Measurements from ENCODE around the gene STX12. TPM values are rescaled to one million over a fixed set of nuclear protein-coding genes. Genes with fewer than 3 reads are reported as not detected.
A peak's percentile ranks its signal among the peaks of the same experiment; 100 is the strongest.

STX12 gene
- total RNA-seq, 6 donors from 2014 or later = 47.1 to 107 (median 88.2) TPM

DNA sequence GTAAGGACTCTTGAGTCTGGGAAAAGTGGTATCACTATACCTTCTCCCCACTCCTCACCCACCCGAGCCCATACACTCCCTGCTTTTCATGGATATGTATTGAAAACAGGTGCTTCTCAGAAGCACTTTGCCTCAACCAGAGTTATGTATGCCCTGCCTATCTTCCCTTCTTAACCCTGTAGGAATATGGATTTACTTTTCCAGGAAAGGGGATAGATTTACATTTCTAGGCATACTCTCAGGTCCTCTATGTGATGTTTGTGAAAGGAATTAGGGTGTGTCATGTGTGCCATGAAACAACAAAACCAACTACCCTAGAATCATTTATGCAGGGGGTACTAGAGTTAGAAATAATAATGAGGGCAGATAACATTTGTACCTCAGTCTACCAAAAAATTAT, 11.0 kb upstream of the STX12 start:
- TF ChIP-seq EP300 (IDR thresholded peaks at IDR 0.05) (no peak), POLR2AphosphoS5 (IDR thresholded peaks at IDR 0.05) (no peak), POLR2A (IDR thresholded peaks at IDR 0.05) (no peak)
- TF ChIP-seq, protein P1, sequence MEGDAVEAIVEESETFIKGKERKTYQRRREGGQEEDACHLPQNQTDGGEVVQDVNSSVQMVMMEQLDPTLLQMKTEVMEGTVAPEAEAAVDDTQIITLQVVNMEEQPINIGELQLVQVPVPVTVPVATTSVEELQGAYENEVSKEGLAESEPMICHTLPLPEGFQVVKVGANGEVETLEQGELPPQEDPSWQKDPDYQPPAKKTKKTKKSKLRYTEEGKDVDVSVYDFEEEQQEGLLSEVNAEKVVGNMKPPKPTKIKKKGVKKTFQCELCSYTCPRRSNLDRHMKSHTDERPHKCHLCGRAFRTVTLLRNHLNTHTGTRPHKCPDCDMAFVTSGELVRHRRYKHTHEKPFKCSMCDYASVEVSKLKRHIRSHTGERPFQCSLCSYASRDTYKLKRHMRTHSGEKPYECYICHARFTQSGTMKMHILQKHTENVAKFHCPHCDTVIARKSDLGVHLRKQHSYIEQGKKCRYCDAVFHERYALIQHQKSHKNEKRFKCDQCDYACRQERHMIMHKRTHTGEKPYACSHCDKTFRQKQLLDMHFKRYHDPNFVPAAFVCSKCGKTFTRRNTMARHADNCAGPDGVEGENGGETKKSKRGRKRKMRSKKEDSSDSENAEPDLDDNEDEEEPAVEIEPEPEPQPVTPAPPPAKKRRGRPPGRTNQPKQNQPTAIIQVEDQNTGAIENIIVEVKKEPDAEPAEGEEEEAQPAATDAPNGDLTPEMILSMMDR (IDR thresholded peaks at IDR 0.05) = no peak

DNA sequence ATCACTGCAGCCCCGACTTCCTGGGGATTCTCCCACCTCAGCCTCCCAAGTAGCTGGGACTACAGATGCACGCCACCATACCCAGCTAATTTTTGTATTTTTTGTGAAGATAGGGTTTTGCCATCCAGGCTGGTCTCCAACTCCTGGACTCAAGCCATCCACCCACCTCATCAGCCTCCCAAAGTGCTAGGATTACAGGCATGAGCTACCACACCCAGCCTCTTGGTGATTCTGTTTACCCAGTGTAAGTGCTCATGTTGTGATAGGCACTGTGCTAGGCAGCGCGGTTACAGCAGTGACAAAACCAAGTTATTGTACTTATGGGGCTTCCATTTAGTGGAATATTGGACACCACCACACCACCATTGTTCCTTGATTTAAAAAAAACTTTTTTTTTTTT, 9.7 kb upstream of the STX12 start:
- H3K27ac ChIP-seq = no peak overlapping the region
- ATAC-seq (ENCODE audit: low FRiP score in 2 of 2) = no peak
- DNase-seq = no peak
- H3K9me3 ChIP-seq = no peaks in the 10 kb centered on the region
- TF ChIP-seq POLR2AphosphoS5 (IDR thresholded peaks at IDR 0.05) = no peak
- TF ChIP-seq EP300 (IDR thresholded peaks at IDR 0.05) = no peak
- TF ChIP-seq POLR2A (IDR thresholded peaks at IDR 0.05) = no peak
- TF ChIP-seq, protein P1 (IDR thresholded peaks at IDR 0.05) = no peak
- no peak overlapping the region for H3K4me3 ChIP-seq
- peaks cover 0 to 29% (median 16%) of the 10 kb centered on the region in 4 donors for H3K36me3 ChIP-seq
- 91 to 94% methylated on average over 4 of the region's 4 CpGs for WGBS, 2 donors
- H3K4me1 ChIP-seq = no peaks in the 10 kb centered on the region
- no peaks in the 10 kb centered on the region for H3K27me3 ChIP-seq

More for the DNA sequence above, 11.0 kb upstream of the STX12 start:
- H3K27me3 ChIP-seq = no peaks in the 10 kb centered on the region
- no peak for ATAC-seq (ENCODE audit: low FRiP score in 2 of 2)
- H3K36me3 ChIP-seq = peaks cover 0 to 34% (median 22%) of the 10 kb centered on the region in 4 donors
- H3K4me3 ChIP-seq = no peak overlapping the region
- no peak for DNase-seq
- no peak overlapping the region for H3K27ac ChIP-seq
- no peaks in the 10 kb centered on the region for H3K4me1 ChIP-seq
- no peaks in the 10 kb centered on the region for H3K9me3 ChIP-seq
- 79 to 86% methylated on average over 1 of the region's 1 CpG for WGBS, 2 donors

- H3K27me3 ChIP-seq = no peaks in the 10 kb centered on the region
- no peaks in the 10 kb centered on the region for H3K36me3 ChIP-seq
- no peak overlapping the region for H3K4me3 ChIP-seq
- ATAC-seq (ENCODE audit: low FRiP score in 2 of 2) = no peak
- no peaks in the 10 kb centered on the region for H3K9me3 ChIP-seq
- TF ChIP-seq, protein P1 (IDR thresholded peaks at IDR 0.05) = no peak
- TF ChIP-seq POLR2AphosphoS5 (IDR thresholded peaks at IDR 0.05) (no peak), POLR2A (IDR thresholded peaks at IDR 0.05) (no peak), EP300 (IDR thresholded peaks at IDR 0.05) (no peak)
- DNase-seq = no peak
- H3K4me1 ChIP-seq = peaks cover 15 to 27% (median 22%) of the 10 kb centered on the region in 4 donors
- 70 to 78% methylated on average over 2 of the region's 2 CpGs for WGBS, 2 donors
- H3K27ac ChIP-seq = no peak overlapping the region
These were observed 2.7 kb upstream of the STX12 start for GRCh38 chr1:27770293-27770830.

DNA sequence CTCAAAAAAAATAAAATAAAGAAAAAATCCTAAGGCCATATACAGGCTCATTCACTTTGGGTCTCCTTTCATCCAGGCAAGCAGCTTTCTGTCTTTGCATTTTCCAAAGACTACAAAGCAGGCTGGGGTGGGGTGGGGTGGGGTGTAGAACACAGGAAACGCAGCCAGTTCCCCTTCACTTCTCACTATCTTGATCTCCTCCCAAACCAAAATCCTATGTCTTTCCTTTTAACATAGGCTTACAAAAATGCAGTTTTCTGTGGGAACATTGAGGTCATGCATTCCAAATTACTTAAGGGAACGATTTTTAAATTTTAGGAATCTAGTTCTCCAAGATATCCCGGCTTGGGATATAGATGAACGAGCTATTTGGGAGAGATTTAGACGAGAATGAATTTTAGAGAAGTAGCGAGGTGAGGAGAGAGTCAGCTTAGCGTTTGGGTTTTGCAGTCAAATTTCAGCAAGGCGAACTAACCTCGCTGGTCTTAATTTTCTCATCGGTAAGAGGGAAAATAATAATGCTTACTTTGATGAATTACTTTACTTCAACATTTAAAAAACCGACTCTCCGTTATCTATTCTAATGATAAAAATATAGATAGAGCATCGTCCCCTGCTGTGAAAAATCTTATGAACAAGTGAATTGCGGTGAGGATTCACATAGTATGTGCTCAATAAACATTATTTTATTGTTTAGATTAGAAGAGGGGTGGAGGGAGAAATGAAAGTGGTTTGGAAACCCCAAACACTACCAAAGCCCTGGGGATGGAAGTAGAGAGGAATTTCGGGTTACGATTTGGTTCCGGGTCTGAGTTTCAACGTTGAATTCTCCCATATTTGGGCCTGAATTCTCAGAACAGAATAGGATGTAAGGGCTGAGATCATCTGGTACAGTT, 735 bp upstream of the STX12 start:
- peaks cover 23 to 44% (median 35%) of the 10 kb centered on the region in 4 donors for H3K4me1 ChIP-seq
- TF ChIP-seq POLR2A (IDR thresholded peaks at IDR 0.05) (no peak), POLR2AphosphoS5 (IDR thresholded peaks at IDR 0.05) (no peak), EP300 (IDR thresholded peaks at IDR 0.05) (no peak)
- TF ChIP-seq, protein P1 (IDR thresholded peaks at IDR 0.05) = no peak
- peak overlapping the region in 3 of 4 donors; percentile 77 to 92 (median 84) for H3K4me3 ChIP-seq
- ATAC-seq (ENCODE audit: low FRiP score in 2 of 2) (peak in 1 of 2 donors; percentile 41), DNase-seq (no peak)
- H3K27me3 ChIP-seq = no peaks in the 10 kb centered on the region
- H3K27ac ChIP-seq = peak overlapping the region; percentile 96 to 99 (median 98)
- WGBS, 2 donors = 23 to 33% methylated on average over 18 of the region's 18 CpGs
- no peaks in the 10 kb centered on the region for H3K9me3 ChIP-seq
- H3K36me3 ChIP-seq = peaks cover 0 to 10% (median 5%) of the 10 kb centered on the region in 4 donors
